Measurements from ENCODE around the gene EPS8L2.
A peak's percentile ranks its signal among the peaks of the same experiment; 100 is the strongest.

Gene EPS8L2

DNA sequence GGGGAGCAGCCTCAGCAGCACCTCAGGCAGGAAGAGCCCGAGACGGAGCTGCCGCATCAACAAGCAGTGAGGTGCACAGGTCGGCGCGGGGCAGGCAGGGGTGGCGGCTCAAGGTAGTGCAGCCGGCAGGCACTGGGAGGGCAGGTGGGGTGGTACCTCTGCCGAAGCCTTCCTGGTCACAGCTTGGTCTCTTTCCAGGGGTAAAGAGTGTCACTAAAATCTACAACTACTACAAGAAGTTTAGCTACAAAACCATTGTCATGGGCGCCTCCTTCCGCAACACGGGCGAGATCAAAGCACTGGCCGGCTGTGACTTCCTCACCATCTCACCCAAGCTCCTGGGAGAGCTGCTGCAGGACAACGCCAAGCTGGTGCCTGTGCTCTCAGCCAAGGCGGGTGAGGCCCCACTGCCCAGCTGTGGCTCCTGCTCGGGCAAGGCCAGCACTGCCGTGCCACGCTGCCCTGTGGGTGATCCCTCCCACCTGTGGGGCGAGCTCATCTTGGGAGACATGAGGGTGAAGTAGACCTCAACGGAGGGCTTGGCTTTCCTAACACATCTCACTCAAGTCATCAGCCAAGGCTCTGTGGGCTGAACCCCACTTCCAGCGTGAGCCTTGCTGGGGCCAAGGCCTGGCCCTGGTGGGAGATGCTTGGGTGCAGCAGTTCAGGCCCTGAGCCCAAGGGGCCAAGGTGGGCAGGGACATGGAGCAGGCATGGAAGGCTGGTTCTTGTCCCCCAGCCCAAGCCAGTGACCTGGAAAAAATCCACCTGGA, 57.7 kb downstream of the EPS8L2 start:
- no peak for DNase-seq

DNA sequence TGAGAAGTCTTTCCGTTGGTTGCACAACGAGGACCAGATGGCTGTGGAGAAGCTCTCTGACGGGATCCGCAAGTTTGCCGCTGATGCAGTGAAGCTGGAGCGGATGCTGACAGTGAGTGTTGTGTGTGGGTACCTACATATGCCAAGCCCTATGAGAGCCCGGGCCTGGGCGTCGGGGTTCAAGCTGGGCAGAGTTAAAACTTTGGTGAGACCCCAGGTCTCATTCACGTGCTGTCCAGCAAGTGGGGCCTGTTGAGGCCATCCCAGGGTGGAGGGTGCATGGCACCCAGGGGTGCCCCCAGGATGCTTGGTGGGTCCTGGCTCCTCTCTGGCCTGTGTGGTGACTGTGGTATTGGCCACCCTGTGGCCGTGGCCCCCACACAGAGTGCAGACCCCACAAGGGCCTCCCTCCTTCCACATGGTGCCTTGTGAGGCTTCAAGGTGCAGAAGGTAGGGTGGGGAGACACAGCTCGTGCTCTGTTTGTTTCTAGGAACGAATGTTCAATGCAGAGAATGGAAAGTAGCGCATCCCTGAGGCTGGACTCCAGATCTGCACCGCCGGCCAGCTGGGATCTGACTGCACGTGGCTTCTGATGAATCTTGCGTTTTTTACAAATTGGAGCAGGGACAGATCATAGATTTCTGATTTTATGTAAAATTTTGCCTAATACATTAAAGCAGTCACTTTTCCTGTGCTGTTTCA, 58.4 kb downstream of the EPS8L2 start:
- no peak for DNase-seq

DNA sequence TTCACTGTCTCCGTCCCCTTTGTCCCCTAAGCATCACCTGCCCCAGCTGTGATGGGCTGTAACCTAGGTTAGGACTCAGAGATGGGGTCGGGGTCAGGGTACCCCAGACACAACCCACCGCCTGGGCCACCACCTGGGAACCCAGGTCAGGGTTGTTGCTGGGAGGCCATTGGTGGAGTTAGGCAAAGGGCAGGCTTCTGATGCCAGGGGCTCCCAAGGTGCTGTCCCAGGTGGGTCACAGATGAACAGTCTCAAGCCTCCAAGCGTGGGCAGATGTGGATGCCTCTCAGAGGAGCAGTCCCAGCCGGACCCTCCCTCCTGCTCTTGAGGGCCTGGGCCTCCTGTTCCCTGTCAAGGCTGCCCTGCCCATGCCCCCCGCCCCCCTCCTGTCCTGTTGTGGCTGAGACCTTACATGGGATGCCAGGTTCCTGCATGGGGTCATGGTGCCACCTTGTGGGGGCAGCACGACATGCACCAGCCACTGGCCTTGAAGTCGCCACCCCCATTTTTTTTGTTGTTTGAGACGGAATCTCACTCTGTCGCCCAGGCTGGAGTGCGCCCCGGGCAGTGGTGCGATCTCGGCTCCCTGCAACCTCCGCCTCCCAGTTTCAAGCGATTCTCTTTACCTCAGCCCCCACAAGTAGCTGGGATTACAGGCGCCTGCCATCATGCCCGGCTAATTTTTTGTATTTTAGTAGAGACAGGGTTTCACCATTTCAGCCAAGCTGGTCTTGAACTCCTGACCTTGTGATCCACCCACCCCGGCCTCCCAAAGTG, 59.2 kb downstream of the EPS8L2 start:
- peak; percentile 33 for DNase-seq

DNA sequence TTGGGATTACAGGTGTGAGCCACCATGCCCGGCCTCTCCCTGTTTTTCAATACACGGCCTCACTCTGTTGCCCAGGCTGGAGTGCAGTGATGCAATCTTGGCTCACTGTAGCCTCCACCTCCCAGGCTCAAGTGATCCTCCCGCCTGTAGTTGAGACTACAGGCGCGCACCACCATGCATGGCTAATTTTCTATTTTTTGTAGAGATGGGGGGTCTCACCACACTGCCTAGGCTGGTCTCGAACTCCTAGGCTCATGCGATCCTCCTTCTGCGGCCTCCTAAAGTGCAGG, 59.7 kb downstream of the EPS8L2 start:
- no peak for DNase-seq

GRCh38 chr11:766106-766935, 60.3 kb downstream of the EPS8L2 start:
- no peak for DNase-seq

DNA sequence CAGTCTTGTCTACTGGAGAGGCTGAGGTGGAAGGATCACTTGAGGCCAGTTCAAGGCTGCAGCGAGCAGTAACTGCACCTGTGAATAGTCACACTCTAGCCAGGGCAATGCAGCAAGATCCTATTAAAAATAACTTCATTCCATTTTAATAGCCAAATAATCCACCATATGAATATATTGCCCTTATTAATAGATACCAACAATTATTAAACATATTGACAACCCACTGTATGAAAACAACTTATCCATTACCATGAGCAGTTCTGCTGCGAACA, 60.8 kb downstream of the EPS8L2 start:
- DNase-seq: no peak

DNA sequence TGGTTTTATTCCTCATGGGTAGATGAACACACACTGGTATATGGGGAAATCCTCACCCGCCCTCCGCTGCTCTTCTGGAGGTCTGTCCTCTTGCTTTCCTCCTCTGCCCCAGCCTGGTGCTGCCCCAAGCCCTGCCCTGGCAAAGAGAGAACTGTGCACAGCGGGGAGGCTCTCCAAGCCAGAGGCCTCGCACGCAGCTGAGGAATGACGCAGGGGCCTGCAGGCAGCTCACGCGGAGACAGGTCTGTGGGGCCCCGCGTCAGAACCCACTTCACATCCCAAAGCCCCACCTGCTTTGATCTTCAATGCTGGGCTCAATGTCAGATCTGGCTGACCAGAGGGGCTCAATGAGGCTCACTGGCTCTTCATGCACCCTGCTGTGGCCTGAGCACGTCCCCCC, 61.2 kb downstream of the EPS8L2 start:
- DNase-seq: no peak

- DNase-seq: no peak
Measured at GRCh38 chr11:769887-770641, 64.0 kb downstream of the EPS8L2 start.

DNA sequence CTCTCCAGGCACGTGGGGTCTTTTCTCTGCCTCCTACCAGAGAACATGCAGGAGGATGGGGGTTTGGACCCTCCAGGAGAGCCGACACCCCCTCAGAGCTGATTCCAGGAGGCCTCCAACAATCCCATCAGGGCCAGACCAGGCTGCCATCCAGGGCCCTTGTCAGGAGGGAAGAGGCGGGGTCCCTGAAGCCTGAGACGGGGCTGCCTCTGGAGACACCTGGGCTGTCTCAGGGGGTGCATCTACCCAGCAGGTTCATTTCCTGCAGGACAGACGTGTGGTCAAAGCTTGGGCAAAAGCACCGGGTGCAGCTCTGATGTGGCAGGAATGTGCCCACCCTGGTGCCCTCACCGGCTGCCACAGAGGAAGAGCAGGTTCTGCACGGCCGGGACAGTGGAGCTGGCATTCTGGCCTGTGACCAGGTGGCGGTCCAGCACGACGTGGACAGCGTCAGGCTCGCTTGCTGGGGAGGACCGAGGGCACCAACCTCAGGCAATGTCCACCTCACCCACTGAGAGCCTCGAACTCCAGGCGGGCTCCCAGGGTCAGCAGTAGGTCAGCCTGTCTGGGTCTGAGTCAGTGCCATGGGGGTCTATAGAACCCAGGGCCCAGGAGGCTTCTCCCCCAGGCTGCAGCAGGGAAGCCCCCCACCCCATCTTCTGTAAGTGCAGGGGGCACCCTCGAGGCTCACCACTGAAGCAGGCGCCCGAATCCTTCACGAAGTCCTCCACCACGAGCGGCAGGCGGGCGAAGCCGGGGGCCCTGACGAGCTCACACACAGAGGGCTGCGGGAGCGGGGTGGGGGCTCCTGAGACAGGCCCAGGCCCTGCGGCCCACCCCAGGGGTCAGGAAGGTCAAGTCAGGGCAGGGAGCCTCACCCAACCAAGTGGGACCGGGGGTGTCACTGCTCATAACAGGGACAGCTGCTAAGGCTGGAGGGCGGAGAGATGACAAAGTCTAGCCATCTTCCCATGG, 64.9 kb downstream of the EPS8L2 start:
- no peak for DNase-seq

DNA sequence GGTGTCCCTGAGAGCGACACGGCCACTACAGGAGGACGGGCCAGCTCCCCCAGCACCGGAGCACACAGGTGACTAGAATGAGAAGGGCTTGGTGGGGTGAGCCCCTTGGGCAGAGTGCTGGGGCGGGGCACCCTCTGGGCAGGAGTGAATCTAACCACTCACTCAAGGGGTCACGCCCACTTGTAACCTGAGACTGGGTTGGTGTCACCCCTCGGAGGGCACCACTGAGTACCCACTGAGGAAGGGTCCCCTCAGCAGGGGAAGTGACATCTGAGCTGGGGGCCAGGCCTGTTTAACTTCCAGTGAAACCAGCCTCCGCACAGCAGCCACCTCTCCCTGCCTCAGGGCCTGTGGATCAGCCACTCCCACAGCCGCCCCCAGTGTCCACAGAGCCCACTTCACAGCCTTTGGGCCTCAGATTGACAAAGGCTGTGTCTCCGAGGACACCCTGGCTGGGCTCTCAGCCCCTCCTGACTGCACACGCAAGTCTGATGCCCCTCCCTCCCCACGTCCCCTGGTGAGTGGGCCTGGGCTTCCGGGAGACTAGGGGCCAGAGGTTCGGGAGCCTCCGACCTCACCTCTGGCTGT, 65.7 kb downstream of the EPS8L2 start:
- no peak for DNase-seq

GRCh38 chr11:772429-773390, 66.7 kb downstream of the EPS8L2 start:
- no peak for DNase-seq

GRCh38 chr11:773425-773824, 67.4 kb downstream of the EPS8L2 start:
- no peak for DNase-seq

DNA sequence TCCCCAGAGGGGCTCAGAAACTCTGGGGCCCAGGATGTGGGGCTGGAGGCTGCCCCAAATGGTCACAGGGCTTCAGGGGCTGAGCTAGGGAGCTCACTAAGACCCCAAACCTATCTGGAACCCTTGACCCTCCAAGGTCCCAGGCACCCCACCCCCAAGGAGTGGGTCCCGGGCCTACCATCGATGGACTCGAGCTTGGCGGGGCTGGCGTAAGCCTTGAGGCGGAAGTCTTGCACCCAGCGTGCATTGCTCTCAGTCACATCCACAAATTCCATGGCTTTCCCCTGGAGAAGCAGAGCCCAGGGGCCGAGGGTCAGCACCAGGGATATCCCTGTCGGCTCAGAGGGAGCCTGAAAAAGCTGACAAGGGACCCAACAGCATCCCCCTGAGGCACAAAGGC, 67.8 kb downstream of the EPS8L2 start:
- DNase-seq: no peak

DNA sequence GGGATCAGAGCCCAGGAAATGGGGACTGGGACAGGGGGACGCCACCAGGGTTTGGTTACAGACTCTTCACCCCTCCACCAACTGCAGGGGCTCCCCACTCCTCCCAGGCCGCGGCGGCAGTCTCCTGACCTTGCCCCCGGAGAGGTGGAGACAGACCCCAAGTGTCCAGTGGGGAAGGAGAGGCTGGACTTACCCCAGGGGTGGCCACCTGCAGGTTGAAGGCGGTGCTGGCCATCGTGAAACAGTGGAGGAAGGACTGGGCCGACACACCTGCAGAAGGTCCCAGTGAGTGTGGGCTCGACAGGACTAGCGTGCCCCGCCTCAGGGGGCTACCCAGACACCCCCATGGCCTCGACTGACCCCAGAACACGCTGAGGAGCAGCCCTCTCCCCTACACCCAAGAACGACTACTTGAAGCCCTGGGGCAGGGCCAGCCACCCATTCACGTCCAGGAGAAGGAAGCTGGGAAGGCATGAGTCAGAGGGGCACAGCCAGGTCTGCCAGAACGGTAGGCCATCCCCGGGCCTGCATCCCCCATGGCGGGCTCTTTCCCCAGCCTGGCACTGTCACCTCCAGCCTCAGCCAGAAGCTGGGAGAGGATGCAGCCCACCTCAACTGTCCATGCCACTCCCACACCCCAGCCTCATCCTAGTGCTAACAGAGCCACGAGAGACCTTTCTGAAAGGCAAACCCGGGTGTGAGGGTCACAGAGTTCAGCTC, 69.0 kb downstream of the EPS8L2 start:
- peak; percentile 34 for DNase-seq

DNA sequence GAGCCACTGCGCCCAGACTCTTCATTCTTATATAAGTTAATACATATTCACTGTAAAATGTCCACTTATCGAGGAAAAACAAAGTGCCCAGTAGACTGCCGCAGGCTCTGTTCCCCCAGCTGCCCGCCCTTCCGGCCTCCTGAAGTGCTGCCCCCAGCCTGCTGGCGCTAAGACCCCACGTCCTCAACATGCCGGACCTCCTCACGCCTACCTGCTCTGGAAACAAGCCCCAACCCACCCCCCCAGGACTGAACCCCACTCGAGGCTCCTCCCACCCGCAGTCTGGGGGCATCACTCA, 70.2 kb downstream of the EPS8L2 start:
- no peak for DNase-seq

DNA sequence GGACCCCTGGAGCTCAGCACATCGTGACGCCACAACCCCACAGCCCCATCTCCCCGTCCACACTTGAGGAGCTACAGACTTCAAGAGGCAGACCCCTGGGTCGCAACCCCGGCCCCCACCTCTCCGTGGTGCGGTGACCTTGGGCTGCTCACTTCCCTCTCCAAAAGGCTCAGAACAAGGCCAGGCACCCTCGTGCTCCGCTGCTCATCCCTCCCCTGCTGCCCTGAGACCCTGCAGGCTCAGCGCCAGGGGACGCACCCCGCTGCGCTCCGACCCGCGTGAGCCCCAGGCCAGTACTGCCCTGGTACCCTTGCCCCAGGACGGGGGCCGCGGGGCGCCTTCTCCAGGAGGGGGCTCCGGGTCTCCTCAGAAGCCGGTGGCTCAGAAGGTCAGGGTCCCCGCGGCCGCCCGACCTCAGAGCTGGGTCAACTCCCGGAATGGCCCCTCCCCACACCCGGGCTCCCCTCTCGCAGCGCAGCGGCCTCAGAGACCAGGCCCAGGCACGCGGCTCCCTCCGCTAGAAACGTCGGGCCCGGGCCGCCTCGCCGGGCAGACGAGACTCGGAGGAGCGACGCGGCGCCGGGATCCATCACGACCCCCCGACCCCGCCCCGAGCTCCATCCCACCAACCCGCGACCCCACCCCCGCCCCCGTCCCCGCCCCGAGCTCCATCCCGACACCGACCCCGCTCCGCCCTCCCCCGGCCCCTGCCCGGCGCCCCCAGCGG, 70.7 kb downstream of the EPS8L2 start:
- no peak for DNase-seq

Data from HCEC 1CT (cell line).